Panc1 (cell line): ENCODE results near the gene GAD1. TPM values are rescaled to one million over a fixed set of nuclear protein-coding genes. Genes with fewer than 3 reads are reported as not detected.

Experiments used
- ATAC-seq: fragments of 200-7000 bp; cut with Tn5 transposase; 2 replicates; pipeline ENCODE4 v1.9.1; 2020; ENCODE audit warnings: mild to moderate bottlenecking, moderate library complexity
- BruUV-seq: library from RNA; stranded (reverse); fragments of 400-500 nt; replicated peaks from 2 replicates; lab custom pipeline; 2021; lab: Mats Ljungman, UMichigan
- CTCF ChIA-PET: fragments of 300-600 bp; sonication (Branson Sonifier 250); formaldehyde crosslinking; loops from one replicate; lab custom pipeline; 2022; ENCODE audit warnings: antibody characterized with exemption; lab: Charles Lee
- POLR2A ChIA-PET: fragments of 300-600 bp; sonication (Branson Sonifier 250); formaldehyde crosslinking; loops from one replicate; lab custom pipeline; 2022; ENCODE audit warnings: antibody characterized with exemption; lab: Charles Lee
- DNase-seq: peaks from one replicate; pipeline ENCODE4 v3.0.0-alpha.2; 2010; ENCODE audit warnings: low read depth, low spot score
- H3K27ac ChIP-seq: 2 replicates; pipeline ENCODE4 v1.5.1; 2011; ENCODE audit warnings: mild to moderate bottlenecking, low read length, inconsistent platforms
- H3K27me3 ChIP-seq: fragments of 200-500 bp; sonication (Bioruptor generic); 2 replicates; pipeline ENCODE4 v1.6.0; 2014; ENCODE audit warnings: low read length, inconsistent platforms; ENCODE audit not compliant: control insufficient read depth, insufficient read depth
- H3K36me3 ChIP-seq: fragments of 200-500 bp; sonication (Bioruptor generic); 2 replicates; pipeline ENCODE4 v1.5.1; 2014; ENCODE audit warnings: inconsistent platforms, mild to moderate bottlenecking, low read length, moderate library complexity; ENCODE audit not compliant: control insufficient read depth, insufficient read depth
- H3K4me1 ChIP-seq: 2 replicates; pipeline ENCODE4 v1.5.1; 2011; ENCODE audit warnings: inconsistent platforms, mild to moderate bottlenecking, low read length, moderate library complexity; ENCODE audit not compliant: control insufficient read depth, insufficient read depth
- H3K4me3 ChIP-seq, 2 experiments: 2 replicates each; pipeline ENCODE4 v1.5.1; 2011 to 2012; ENCODE audit warnings: low read depth in 2 of 2, low read length in 2 of 2, mild to moderate bottlenecking in 2 of 2, inconsistent platforms in 1 of 2, moderate library complexity in 1 of 2
- H3K9me3 ChIP-seq: fragments of 200-500 bp; sonication (Bioruptor generic); 2 replicates; pipeline ENCODE4 v1.5.1; 2014; ENCODE audit warnings: low read depth, mild to moderate bottlenecking, inconsistent platforms, low read length, moderate library complexity; ENCODE audit not compliant: control insufficient read depth, insufficient read depth
- CTCF ChIP-seq: fragments of 450-650 bp; IDR thresholded peaks from 2 replicates; pipeline ENCODE4 v1.5.1; 2017; ENCODE audit warnings: mild to moderate bottlenecking
- POLR2AphosphoS5 ChIP-seq: IDR thresholded peaks from 2 replicates; pipeline ENCODE4 v1.6.1; 2012; ENCODE audit warnings: mild to moderate bottlenecking, low read depth, low read length, moderate library complexity
- REST ChIP-seq, 2 experiments: IDR thresholded peaks; 2 replicates each; pipeline ENCODE4 v1.6.1; 2011 to 2012; ENCODE audit warnings: low read depth in 2 of 2, control low read depth in 1 of 2, low read length in 1 of 2, mild to moderate bottlenecking in 1 of 2, moderate library complexity in 1 of 2; ENCODE audit not compliant: insufficient read depth in 1 of 2
- SIN3A ChIP-seq: IDR thresholded peaks from 2 replicates; pipeline ENCODE4 v1.6.1; 2012; ENCODE audit warnings: low read depth, mild to moderate bottlenecking, low read length, moderate library complexity, borderline replicate concordance; ENCODE audit not compliant: insufficient read depth
- TCF7L2 ChIP-seq: IDR thresholded peaks from 2 replicates; pipeline ENCODE4 v1.6.1; 2011; ENCODE audit warnings: mild to moderate bottlenecking, low read depth, low read length, inconsistent platforms
- in situ Hi-C: cut with HindIII; loops from 2 replicates; pipeline ENCODE4 v1.10.0; 2016; ENCODE audit warnings: low sequenced_read_pairs, low pct_unique_long_range_greater_than_20kb
- intact Hi-C: fragments of 100-400 bp; cut with micrococcal nuclease; formaldehyde crosslinking; loops from one replicate; pipeline ENCODE4 v1.10.0; 2022; ENCODE audit not compliant: unreplicated experiment
- total RNA-seq: library from RNA; stranded (reverse); gene quantifications from one replicate; pipeline ENCODE4 v1.2.1, GENCODE V29; 2021; ENCODE audit not compliant: unreplicated experiment

The GAD1 gene
- total RNA-seq, 1 experiment from 2014 or later, result 12.5 TPM

GRCh38 chr2:170882758-170883157, 66.1 kb downstream of the GAD1 start:
- in situ Hi-C loops (no loop called here), intact Hi-C loops (no loop called here)
- H3K27me3 ChIP-seq, result peaks cover 5% of the 10 kb centered on the region; the same call in 1 of the 2 replicates
- DNase-seq (no peak), ATAC-seq (no peak)
- H3K36me3 ChIP-seq, result no peaks in the 10 kb centered on the region
- H3K27ac ChIP-seq, result no peak overlapping the region
- CTCF ChIA-PET, result no interaction called here
- TF ChIP-seq CTCF (no peak), SIN3A (no peak), POLR2AphosphoS5 (no peak), REST (IDR thresholded peaks at IDR 0.05; ENCODE audit: insufficient read depth in 1 of 2, low read depth in 2 of 2, low read length in 1 of 2) (no peak)
- no peak overlapping the region for H3K4me3 ChIP-seq
- no TSS peak for BruUV-seq
- POLR2A ChIA-PET, result interaction anchor here (0.7 kb wide), 1 partner anchor 16 kb away, joined by 9 read pairs; no protein-coding TSS in a partner anchor
- H3K4me1 ChIP-seq, result no peaks in the 10 kb centered on the region
- no peaks in the 10 kb centered on the region for H3K9me3 ChIP-seq

GRCh38 chr2:170883683-170884082, 67.0 kb downstream of the GAD1 start:
- Histone ChIP-seq H3K27me3 (peaks cover 5% of the 10 kb centered on the region; the same call in 1 of the 2 replicates), H3K4me1 (no peaks in the 10 kb centered on the region), H3K36me3 (no peaks in the 10 kb centered on the region), H3K4me3 (no peak overlapping the region), H3K27ac (no peak overlapping the region), H3K9me3 (no peaks in the 10 kb centered on the region)
- no peak for TF ChIP-seq REST (IDR thresholded peaks at IDR 0.05; ENCODE audit: insufficient read depth in 1 of 2, low read depth in 2 of 2, low read length in 1 of 2)
- no peak for TF ChIP-seq POLR2AphosphoS5
- no peak for TF ChIP-seq TCF7L2
- no peak for TF ChIP-seq CTCF
- TF ChIP-seq SIN3A, result no peak
- BruUV-seq, result no TSS peak
- ChIA-PET POLR2A (no interaction called here), CTCF (no interaction called here)
- in situ Hi-C loops (no loop called here), intact Hi-C loops (no loop called here)
- ATAC-seq, result no peak
- no peak for DNase-seq
